ENCODE data around the gene CNGA1. TPM values are rescaled to one million over a fixed set of nuclear protein-coding genes. Genes with fewer than 3 reads are reported as not detected.

CNGA1 gene
- not detected in 2 replicates for total RNA-seq (2014; rRNA removed; shearing (Covaris generic))

- H3K27me3 ChIP-seq: no peaks in the 10 kb centered on the region
- H3K36me3 ChIP-seq: no peaks in the 10 kb centered on the region
- peak within 1 kb of the TSS; percentile 58 for H3K4me3 ChIP-seq
- DNase-seq: peak; percentile 74 to 79
- no peaks in the 10 kb centered on the region; the same call in 1 of the 2 replicates for H3K9me3 ChIP-seq (replicated peaks)
- H3K4me1 ChIP-seq: no peaks in the 10 kb centered on the region
- H3K27ac ChIP-seq: no peak within 1 kb of the TSS
Observed at GRCh38 chr4:48016141-48017107, at the start of gene CNGA1, which contains the start of gene NIPAL1. TSS of gene CNGA1 (minus strand) at chr4:48016681. CDS start at chr4:47952689, 63,992 bp downstream. TSS of gene NIPAL1 (plus strand) at chr4:48016772. CDS start at chr4:48016840, 68 bp downstream.

- no peak overlapping the region for H3K27ac ChIP-seq
- no peak overlapping the region for H3K4me3 ChIP-seq
- no peaks in the 10 kb centered on the region; the same call in 1 of the 2 replicates for H3K9me3 ChIP-seq (replicated peaks)
- H3K27me3 ChIP-seq: no peaks in the 10 kb centered on the region
- DNase-seq: no peak
- H3K4me1 ChIP-seq: no peaks in the 10 kb centered on the region
- H3K36me3 ChIP-seq: no peaks in the 10 kb centered on the region
Observed at GRCh38 chr4:48065587-48066052, 49.1 kb upstream of the CNGA1 start.

- H3K9me3 ChIP-seq (replicated peaks): no peaks in the 10 kb centered on the region; the same call in 1 of the 2 replicates
- DNase-seq: no peak
- no peaks in the 10 kb centered on the region for H3K27me3 ChIP-seq
- no peak overlapping the region for H3K27ac ChIP-seq
- no peaks in the 10 kb centered on the region for H3K36me3 ChIP-seq
- H3K4me1 ChIP-seq: no peaks in the 10 kb centered on the region
- H3K4me3 ChIP-seq: no peak overlapping the region
Observed at GRCh38 chr4:48064349-48064748, 47.9 kb upstream of the CNGA1 start.

- no peaks in the 10 kb centered on the region for H3K27me3 ChIP-seq
- no peaks in the 10 kb centered on the region; the same call in 1 of the 2 replicates for H3K9me3 ChIP-seq (replicated peaks)
- H3K36me3 ChIP-seq: no peaks in the 10 kb centered on the region
- no peak overlapping the region for H3K4me3 ChIP-seq
- H3K4me1 ChIP-seq: no peaks in the 10 kb centered on the region
- no peak for DNase-seq
- no peak overlapping the region for H3K27ac ChIP-seq
Observed at GRCh38 chr4:48058617-48059530, 42.4 kb upstream of the CNGA1 start.

- Histone ChIP-seq H3K27ac (no peak overlapping the region), H3K4me3 (no peak overlapping the region), H3K36me3 (no peaks in the 10 kb centered on the region), H3K4me1 (no peaks in the 10 kb centered on the region), H3K27me3 (no peaks in the 10 kb centered on the region), H3K9me3 (replicated peaks) (no peaks in the 10 kb centered on the region)
- no peak for DNase-seq
Observed at GRCh38 chr4:48051078-48051477, 34.6 kb upstream of the CNGA1 start.

GRCh38 chr4:48049483-48049882 is 33.0 kb upstream of the CNGA1 start:
- Histone ChIP-seq H3K4me3 (no peak overlapping the region), H3K27me3 (no peaks in the 10 kb centered on the region), H3K4me1 (no peaks in the 10 kb centered on the region), H3K9me3 (replicated peaks) (no peaks in the 10 kb centered on the region), H3K36me3 (no peaks in the 10 kb centered on the region), H3K27ac (no peak overlapping the region)
- no peak for DNase-seq

GRCh38 chr4:48047896-48048295 is 31.4 kb upstream of the CNGA1 start:
- H3K27me3 ChIP-seq: no peaks in the 10 kb centered on the region; the same call in 1 of the 2 replicates
- no peaks in the 10 kb centered on the region for H3K4me1 ChIP-seq
- no peak overlapping the region for H3K27ac ChIP-seq
- no peaks in the 10 kb centered on the region for H3K36me3 ChIP-seq
- H3K9me3 ChIP-seq (replicated peaks): no peaks in the 10 kb centered on the region
- no peak for DNase-seq
- H3K4me3 ChIP-seq: no peak overlapping the region

- Histone ChIP-seq H3K9me3 (replicated peaks) (no peaks in the 10 kb centered on the region), H3K4me3 (no peak overlapping the region), H3K27me3 (no peaks in the 10 kb centered on the region; the same call in 1 of the 2 replicates), H3K36me3 (no peaks in the 10 kb centered on the region), H3K27ac (no peak overlapping the region), H3K4me1 (no peaks in the 10 kb centered on the region)
- DNase-seq: no peak
Observed at GRCh38 chr4:48047421-48047844, 31.0 kb upstream of the CNGA1 start.

GRCh38 chr4:48046059-48046458 is 29.6 kb upstream of the CNGA1 start:
- Histone ChIP-seq H3K27ac (no peak overlapping the region), H3K4me3 (no peak overlapping the region), H3K27me3 (peaks cover 3% of the 10 kb centered on the region; the same call in 1 of the 2 replicates), H3K4me1 (no peaks in the 10 kb centered on the region), H3K36me3 (no peaks in the 10 kb centered on the region), H3K9me3 (replicated peaks) (no peaks in the 10 kb centered on the region)
- no peak for DNase-seq

GRCh38 chr4:48044298-48044697 is 27.8 kb upstream of the CNGA1 start:
- Histone ChIP-seq H3K27ac (no peak overlapping the region), H3K4me3 (no peak overlapping the region), H3K27me3 (peaks cover 3% of the 10 kb centered on the region; the same call in 1 of the 2 replicates), H3K4me1 (no peaks in the 10 kb centered on the region), H3K9me3 (replicated peaks) (no peaks in the 10 kb centered on the region), H3K36me3 (no peaks in the 10 kb centered on the region)
- DNase-seq: no peak

GRCh38 chr4:48043504-48043903 is 27.0 kb upstream of the CNGA1 start:
- no peaks in the 10 kb centered on the region for H3K9me3 ChIP-seq (replicated peaks)
- no peak overlapping the region for H3K27ac ChIP-seq
- no peaks in the 10 kb centered on the region for H3K4me1 ChIP-seq
- no peak overlapping the region for H3K4me3 ChIP-seq
- no peaks in the 10 kb centered on the region for H3K36me3 ChIP-seq
- DNase-seq: no peak
- peaks cover 3% of the 10 kb centered on the region; the same call in 1 of the 2 replicates for H3K27me3 ChIP-seq

- DNase-seq: no peak
- Histone ChIP-seq H3K36me3 (no peaks in the 10 kb centered on the region), H3K27ac (no peak overlapping the region), H3K4me3 (no peak overlapping the region), H3K9me3 (replicated peaks) (no peaks in the 10 kb centered on the region), H3K4me1 (no peaks in the 10 kb centered on the region), H3K27me3 (peaks cover 3% of the 10 kb centered on the region; the same call in 1 of the 2 replicates)
Observed at GRCh38 chr4:48042979-48043461, 26.5 kb upstream of the CNGA1 start.

- H3K27me3 ChIP-seq: peaks cover 3% of the 10 kb centered on the region; the same call in 1 of the 2 replicates
- H3K4me3 ChIP-seq: no peak overlapping the region
- no peaks in the 10 kb centered on the region for H3K36me3 ChIP-seq
- no peak overlapping the region for H3K27ac ChIP-seq
- no peaks in the 10 kb centered on the region for H3K9me3 ChIP-seq (replicated peaks)
- no peak for DNase-seq
- H3K4me1 ChIP-seq: no peaks in the 10 kb centered on the region
Observed at GRCh38 chr4:48041535-48042137, 25.2 kb upstream of the CNGA1 start.

GRCh38 chr4:48039561-48039960 is 23.1 kb upstream of the CNGA1 start:
- Histone ChIP-seq H3K4me1 (no peaks in the 10 kb centered on the region), H3K4me3 (no peak overlapping the region), H3K9me3 (replicated peaks) (no peaks in the 10 kb centered on the region), H3K27ac (no peak overlapping the region), H3K36me3 (no peaks in the 10 kb centered on the region), H3K27me3 (peaks cover 3% of the 10 kb centered on the region; the same call in 1 of the 2 replicates)
- DNase-seq: no peak
